Mesothelial cell of epicardium (in vitro differentiated cells): ENCODE measurements around the gene PCBP4. TPM values are rescaled to one million over a fixed set of nuclear protein-coding genes. Genes with fewer than 3 reads are reported as not detected.

ENCODE experiments used
- DNase-seq, 2 experiments: peaks; one replicate each; pipeline ENCODE4 v3.0.0; 2021; ENCODE audit warnings: low spot score in 2 of 2; ENCODE audit not compliant: unreplicated experiment in 2 of 2
- H3K27ac Mint-ChIP-seq: 2 replicates; pipeline ENCODE4 v1.8.0; 2021; ENCODE audit warnings: mixed read lengths
- H3K27me3 Mint-ChIP-seq: 2 replicates; pipeline ENCODE4 v1.8.0; 2021; ENCODE audit warnings: low read depth, mixed read lengths
- H3K36me3 Mint-ChIP-seq: 2 replicates; pipeline ENCODE4 v1.8.0; 2021; ENCODE audit warnings: mixed read lengths
- H3K4me1 Mint-ChIP-seq: 2 replicates; pipeline ENCODE4 v1.8.0; 2021; ENCODE audit warnings: mixed read lengths
- H3K4me3 Mint-ChIP-seq: 2 replicates; pipeline ENCODE4 v1.8.0; 2021; ENCODE audit warnings: mild to moderate bottlenecking, moderate library complexity, mixed read lengths
- H3K9me3 Mint-ChIP-seq: 2 replicates; pipeline ENCODE4 v1.8.0; 2021; ENCODE audit warnings: mixed read lengths
- total RNA-seq: library from RNA; stranded (reverse); gene quantifications from 3 replicates; pipeline ENCODE4 v1.2.1, GENCODE V29; 2021
- TF ChIP-seq, protein P1 (sequence below): fragments of 200-600 bp; sonication (generic); IDR thresholded peaks from one replicate; pipeline ENCODE4 v1.5.0; 2021; ENCODE audit warnings: antibody characterized with exemption; ENCODE audit not compliant: unreplicated experiment

PCBP4 gene
- total RNA-seq, 1 donor from 2014 or later = 62.0 TPM

- no peaks in the 10 kb centered on the region for H3K9me3 Mint-ChIP-seq
- TF ChIP-seq, protein P1, sequence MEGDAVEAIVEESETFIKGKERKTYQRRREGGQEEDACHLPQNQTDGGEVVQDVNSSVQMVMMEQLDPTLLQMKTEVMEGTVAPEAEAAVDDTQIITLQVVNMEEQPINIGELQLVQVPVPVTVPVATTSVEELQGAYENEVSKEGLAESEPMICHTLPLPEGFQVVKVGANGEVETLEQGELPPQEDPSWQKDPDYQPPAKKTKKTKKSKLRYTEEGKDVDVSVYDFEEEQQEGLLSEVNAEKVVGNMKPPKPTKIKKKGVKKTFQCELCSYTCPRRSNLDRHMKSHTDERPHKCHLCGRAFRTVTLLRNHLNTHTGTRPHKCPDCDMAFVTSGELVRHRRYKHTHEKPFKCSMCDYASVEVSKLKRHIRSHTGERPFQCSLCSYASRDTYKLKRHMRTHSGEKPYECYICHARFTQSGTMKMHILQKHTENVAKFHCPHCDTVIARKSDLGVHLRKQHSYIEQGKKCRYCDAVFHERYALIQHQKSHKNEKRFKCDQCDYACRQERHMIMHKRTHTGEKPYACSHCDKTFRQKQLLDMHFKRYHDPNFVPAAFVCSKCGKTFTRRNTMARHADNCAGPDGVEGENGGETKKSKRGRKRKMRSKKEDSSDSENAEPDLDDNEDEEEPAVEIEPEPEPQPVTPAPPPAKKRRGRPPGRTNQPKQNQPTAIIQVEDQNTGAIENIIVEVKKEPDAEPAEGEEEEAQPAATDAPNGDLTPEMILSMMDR = no peak
- no peaks in the 10 kb centered on the region for H3K36me3 Mint-ChIP-seq
- peaks cover 32% of the 10 kb centered on the region for H3K4me1 Mint-ChIP-seq
- no peak overlapping the region for H3K4me3 Mint-ChIP-seq
- DNase-seq = no peak
- H3K27me3 Mint-ChIP-seq = no peaks in the 10 kb centered on the region
- H3K27ac Mint-ChIP-seq = no peak overlapping the region
Observed at GRCh38 chr3:51963951-51964451, 3.3 kb downstream of the PCBP4 start.

- H3K4me3 Mint-ChIP-seq = no peak overlapping the region
- peaks cover 3% of the 10 kb centered on the region for H3K36me3 Mint-ChIP-seq
- TF ChIP-seq, protein P1 = no peak
- no peaks in the 10 kb centered on the region for H3K9me3 Mint-ChIP-seq
- peaks cover 23% of the 10 kb centered on the region for H3K4me1 Mint-ChIP-seq
- no peaks in the 10 kb centered on the region for H3K27me3 Mint-ChIP-seq
- no peak overlapping the region for H3K27ac Mint-ChIP-seq
- DNase-seq = no peak
Observed at GRCh38 chr3:51962854-51963530, 4.3 kb downstream of the PCBP4 start.

GRCh38 chr3:51961602-51962569, 5.4 kb downstream of the PCBP4 start:
- Mint-ChIP-seq H3K4me3 (no peak overlapping the region), H3K27me3 (no peaks in the 10 kb centered on the region)

GRCh38 chr3:51961011-51961410, 6.2 kb downstream of the PCBP4 start:
- peaks cover 15% of the 10 kb centered on the region for H3K4me1 Mint-ChIP-seq
- H3K27me3 Mint-ChIP-seq = peaks cover 2% of the 10 kb centered on the region
- H3K27ac Mint-ChIP-seq = no peak overlapping the region
- peaks cover 3% of the 10 kb centered on the region for H3K36me3 Mint-ChIP-seq
- H3K4me3 Mint-ChIP-seq = no peak overlapping the region
- no peak for DNase-seq
- H3K9me3 Mint-ChIP-seq = no peaks in the 10 kb centered on the region
- TF ChIP-seq, protein P1 = no peak

More at GRCh38 chr3:51961602-51962569, 5.4 kb downstream of the PCBP4 start:
- H3K9me3 Mint-ChIP-seq = no peaks in the 10 kb centered on the region
- H3K27ac Mint-ChIP-seq = no peak overlapping the region
- peaks cover 3% of the 10 kb centered on the region for H3K36me3 Mint-ChIP-seq
- TF ChIP-seq, protein P1 = no peak
- peaks cover 21% of the 10 kb centered on the region for H3K4me1 Mint-ChIP-seq
- no peak for DNase-seq

DNA sequence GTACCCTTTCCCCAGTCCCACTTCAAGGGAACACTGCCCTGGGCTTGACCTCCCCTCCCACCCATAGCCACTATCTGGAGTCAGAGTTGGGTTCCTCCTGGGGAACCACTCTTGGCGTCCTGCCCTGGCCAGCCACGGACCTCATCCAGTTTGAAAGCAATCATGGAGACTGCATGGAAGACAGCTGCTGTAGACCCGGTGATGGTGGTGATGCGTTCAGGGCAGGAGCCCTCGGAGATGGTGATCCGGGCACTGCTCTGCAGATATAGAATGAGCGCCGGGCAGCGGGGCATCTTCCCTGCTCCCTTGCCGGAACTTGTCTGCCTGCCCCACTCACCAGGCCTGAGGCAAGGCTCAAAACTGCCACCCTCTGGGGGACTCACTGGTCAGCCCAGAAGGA, 6.9 kb downstream of the PCBP4 start:
- no peaks in the 10 kb centered on the region for H3K9me3 Mint-ChIP-seq
- H3K27ac Mint-ChIP-seq = no peak overlapping the region
- TF ChIP-seq, protein P1 = no peak
- no peak for DNase-seq
- H3K27me3 Mint-ChIP-seq = peaks cover 4% of the 10 kb centered on the region
- no peak overlapping the region for H3K4me3 Mint-ChIP-seq
- peaks cover 3% of the 10 kb centered on the region for H3K36me3 Mint-ChIP-seq
- peaks cover 10% of the 10 kb centered on the region for H3K4me1 Mint-ChIP-seq
